Right hindlimb (tissue), 1 donor: Measurements from ENCODE around the gene MYOG.

Experiments used
- DNase-seq: peaks from one replicate; pipeline ENCODE4 v3.0.0-alpha.2; 2018

The MYOG gene

DNA sequence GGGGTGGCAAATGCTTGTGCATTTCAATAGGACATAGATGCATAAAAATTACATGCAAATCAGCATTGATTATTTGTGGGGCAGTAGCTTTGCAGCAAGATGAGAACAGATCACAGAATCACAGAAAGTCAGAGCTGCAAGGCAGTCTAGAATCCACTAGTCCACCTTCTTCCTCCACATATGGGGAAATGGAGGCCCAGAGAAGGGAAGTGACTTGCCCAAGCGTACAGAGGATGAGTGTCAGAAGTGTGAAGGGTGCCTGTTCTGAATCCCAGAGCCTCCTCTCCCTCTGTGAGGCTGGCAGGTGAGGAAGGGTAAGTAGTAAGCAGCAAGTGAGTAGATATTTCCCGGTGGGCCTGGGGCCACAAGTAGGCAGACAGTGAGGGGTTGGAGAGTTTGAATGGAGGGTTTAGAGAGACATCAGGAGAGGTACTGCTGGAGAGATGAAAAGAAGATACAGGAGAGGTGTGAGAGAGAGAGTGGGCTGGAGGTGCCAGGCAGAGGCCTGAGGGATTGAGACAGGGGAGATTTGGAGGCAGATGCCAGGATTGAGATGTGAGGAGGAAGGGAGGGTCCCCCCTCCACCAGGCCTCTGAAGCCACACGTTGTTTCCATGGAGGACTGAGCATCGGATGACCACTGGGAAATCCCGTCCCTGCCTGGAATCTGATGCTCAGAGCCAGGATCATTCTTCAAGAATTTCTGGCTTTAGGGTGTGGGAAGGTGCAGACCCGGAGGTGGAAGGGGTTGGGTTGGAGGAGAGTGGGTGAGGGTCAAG is 4.8 kb upstream of the MYOG start:
- DNase-seq, result no peak

DNA sequence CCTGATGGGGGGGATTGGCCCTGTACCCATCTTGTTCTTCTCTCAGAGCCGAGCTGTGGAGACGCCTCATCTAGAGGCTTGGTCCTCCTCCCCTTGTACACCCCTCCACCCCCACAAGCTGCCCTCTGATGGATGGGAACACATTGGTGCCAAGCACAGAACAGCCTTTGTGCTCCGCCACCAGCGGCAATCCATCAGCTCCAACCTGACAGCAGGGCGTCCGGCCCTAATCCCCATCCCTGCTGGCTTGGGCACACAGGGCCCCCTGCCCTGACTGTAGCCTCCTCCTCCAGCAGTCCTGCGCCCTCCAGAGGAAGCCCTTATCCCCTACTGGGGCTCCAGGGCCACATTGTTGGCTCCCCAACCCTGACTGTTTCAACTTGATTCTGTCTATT is 3.8 kb upstream of the MYOG start:
- peak; percentile 82 for DNase-seq

DNA sequence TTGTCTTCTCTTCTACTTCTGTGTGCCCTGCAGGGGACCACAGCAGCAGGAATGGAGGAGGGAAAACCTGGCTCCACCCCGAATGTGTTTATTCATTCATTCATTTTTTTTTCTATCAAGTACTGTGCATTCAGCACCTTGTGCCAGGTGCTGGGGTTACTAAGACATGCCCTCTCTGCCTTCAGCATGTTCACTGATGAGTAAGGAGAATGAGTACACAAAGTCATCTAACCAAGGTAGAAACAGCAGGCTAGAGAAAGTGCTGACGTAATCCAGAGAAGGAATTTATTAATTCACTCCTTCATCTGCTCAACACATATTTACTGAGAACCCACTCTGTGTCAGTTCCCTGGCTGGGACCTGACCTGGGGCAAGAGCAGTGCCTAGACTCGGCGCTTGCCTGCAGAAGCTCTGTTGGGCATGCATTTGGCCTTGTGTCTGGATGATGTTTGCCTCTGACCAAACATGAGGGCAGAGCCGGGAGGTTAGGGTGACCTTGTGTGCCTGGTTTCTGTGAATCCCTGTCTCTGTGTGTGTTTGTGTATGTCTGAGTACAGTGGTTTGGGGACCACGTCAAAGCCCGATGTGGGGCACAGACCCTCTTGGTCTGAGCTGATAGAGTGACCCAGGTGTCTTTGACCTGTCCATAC is 3.3 kb upstream of the MYOG start:
- no peak for DNase-seq

- DNase-seq, result no peak
These were observed 2.6 kb upstream of the MYOG start for GRCh38 chr1:203088441-203088840.

- no peak for DNase-seq
These were observed 1.4 kb upstream of the MYOG start for GRCh38 chr1:203086992-203087763.

DNA sequence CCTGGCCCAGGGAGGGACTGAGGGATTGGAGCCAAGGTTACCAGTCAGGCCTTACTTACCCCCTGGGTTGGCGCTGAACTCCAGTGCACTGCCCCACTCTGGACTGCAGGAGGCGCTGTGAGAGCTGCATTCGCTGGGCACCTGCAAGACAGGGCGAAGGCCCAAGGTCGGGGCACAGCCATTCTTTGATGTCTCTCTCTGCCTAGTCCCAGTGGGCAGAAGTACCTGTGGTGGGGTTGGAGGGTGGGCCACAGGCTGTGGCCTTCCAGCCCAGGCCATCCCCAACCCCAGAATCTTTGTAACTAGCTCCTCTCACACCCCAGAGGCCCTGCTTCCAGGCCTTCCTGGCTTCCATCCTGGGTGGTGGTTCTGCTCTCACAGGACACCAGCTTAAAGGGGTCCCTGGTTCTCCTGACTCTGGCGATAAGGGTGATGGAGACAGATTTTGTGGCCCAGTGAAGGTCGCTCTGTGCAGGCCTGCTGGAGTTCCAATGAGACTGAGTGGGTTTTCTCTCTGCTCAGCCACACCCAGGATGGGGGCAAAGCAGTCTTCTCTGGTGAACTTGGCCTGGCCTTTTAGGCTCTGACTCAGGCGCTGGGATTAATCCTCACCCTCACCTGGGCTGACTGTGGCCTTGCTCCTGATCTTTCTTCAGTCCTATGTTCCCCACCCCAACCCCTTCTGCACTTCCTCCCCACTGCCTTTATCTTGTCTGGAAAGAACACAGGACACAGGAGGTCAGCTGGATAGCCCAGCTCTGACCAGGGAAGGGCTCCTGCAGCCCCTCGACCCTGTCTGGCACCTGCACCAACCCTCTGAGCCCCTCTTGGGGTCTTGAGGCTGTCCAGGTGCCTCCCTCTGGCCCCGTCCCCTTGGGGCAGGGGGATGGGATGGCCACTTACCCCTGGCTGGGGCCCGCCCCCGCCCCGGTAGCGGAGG is 954 bp downstream of the MYOG start:
- DNase-seq, result no peak

GRCh38 chr1:203083463-203083921 is 2.3 kb downstream of the MYOG start:
- peak; percentile 13 for DNase-seq

- peak; percentile 16 for DNase-seq
These were observed 3.0 kb downstream of the MYOG start for GRCh38 chr1:203082571-203083462.

GRCh38 chr1:203082231-203082505 is 3.6 kb downstream of the MYOG start:
- no peak for DNase-seq

DNA sequence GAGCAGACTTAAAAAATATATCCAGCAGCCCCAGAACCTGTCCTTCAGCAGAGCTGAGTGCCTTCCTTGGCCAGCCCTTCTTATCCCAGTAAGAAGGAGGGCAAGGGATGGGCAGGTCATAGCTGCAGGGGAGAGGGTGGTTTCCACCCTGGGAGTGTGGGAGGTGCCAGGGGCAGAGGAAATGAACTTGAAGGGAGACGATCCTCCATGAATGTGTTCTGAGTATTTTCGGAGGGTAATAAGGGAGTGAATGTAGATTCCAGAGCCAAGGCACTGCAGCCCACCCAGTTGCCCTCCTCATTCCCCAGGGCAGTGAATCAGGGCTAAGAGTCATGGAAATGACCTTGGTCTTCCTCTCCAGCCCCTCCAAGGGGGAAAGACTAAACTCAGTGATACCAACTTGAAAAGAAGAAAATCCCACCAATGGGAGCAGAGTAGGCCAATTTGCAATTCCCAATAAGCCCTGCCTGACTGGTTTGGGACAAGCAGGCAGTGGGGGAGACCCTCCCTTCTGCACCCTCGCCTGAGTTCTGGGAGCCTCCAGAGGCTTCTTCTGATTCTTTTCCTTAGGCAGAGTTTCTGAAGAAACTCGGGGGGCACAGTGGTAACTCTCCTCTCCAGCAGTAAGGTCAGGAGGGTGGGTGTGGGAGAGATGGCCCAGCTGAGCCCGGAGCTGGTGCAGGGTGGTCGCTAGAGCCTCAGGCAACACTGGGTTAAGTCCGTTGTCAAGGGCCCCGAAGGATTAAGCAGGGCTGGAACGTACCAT is 4.2 kb downstream of the MYOG start:
- peak; percentile 9 for DNase-seq

GRCh38 chr1:203080456-203080855 is 5.4 kb downstream of the MYOG start:
- peak; percentile 12 for DNase-seq

DNA sequence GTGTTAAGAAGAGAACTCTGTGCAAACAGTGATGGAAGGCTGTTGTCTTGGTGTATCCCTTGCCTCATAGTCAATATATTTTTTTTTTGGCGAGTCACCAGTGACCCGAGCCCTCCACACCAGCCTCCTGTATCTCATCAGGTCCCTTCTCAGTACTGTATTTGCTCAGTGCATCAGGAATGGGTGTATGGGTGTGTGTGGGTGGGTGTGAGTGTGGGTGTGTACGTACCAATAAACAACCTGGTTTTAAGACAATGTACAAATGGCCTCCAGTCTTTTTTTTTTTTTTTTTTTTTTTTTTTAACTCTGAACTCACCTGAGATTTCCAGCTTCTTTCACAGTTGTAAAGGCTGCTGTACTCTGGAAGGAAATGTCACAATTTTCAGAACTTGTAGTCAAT is 7.3 kb downstream of the MYOG start:
- no peak for DNase-seq

DNA sequence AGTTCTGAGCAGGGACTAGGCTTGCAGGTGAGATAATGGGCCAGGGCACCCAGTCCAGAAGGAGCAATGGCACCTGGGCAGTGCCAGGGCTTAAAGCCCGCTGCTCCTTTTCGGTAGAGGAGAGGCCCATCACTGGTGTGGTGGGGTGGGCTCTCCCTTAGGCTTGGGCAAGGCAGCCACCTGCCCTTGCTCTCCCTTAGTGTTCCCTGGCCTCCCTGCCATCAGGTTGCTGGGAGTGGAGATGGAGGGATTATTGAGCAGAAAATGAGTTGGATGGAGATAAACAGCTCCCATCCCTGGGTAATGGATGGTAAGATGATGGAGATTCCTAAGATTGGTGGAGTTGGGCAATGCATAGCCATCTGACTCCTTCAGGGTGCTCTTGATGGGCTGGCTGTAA is 7.9 kb downstream of the MYOG start:
- DNase-seq, result no peak

DNA sequence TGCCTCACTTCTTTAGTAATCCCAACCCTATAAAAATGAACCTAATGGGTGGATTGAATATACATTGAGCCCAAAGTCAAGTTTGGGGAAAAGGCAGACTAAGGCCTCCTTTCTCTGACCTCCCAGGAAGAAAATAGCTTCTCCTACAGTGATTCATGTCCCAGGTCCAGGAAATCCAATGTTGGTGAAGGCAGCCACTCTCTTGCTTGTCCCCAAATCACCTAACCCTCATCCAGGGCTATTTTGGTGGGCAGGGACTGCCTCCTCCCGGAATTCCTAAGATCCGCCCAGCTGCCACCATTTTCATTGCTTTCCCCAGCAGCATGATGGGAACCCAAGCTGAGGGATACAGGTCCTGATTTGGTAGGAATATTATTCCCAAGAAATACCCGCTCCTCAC is 8.4 kb downstream of the MYOG start:
- DNase-seq, result no peak

GRCh38 chr1:203076031-203076511 is 9.7 kb downstream of the MYOG start:
- no peak for DNase-seq

- DNase-seq, result no peak
These were observed 10.4 kb downstream of the MYOG start for GRCh38 chr1:203075236-203076030.

- no peak for DNase-seq
These were observed 11.2 kb downstream of the MYOG start for GRCh38 chr1:203074610-203075009.

- DNase-seq, result no peak
These were observed 12.3 kb downstream of the MYOG start for GRCh38 chr1:203073469-203073868.

DNA sequence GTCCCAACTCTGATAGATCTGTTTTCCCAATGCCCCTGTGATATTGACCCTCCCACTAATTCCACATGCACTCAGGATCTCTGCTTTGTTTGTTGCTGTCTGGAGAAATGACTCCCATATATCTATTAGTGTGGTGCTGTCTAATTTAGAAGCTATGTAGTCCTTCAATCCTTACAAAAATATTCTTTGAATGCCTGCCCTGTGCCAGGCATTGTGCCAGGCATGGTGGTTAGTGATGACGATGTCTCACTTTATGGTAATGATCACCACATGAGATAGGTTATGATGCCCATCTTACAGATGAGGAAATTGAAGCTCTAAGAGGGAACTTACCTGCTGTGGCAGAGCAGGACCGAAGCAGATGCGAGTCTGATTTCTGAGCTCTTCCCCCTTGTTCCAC is 12.9 kb downstream of the MYOG start:
- no peak for DNase-seq
